Gastrocnemius medialis (tissue), 4 donors: ENCODE measurements around the gene C14orf180. TPM values are rescaled to one million over a fixed set of nuclear protein-coding genes. Genes with fewer than 3 reads are reported as not detected.

Experiments
- ATAC-seq, 2 donors: fragments of 150-250 bp; one replicate each; pipeline ENCODE4 v1.9.1; 2016
- DNase-seq, 2 donors: peaks; one replicate each; pipeline ENCODE4 v3.0.0-alpha.2; 2019
- H3K27ac ChIP-seq, 4 donors: fragments of 200-600 bp; sonication (generic); 1 replicate in 1 of 4; 2 replicates in 3 of 4; pipeline ENCODE4 v1.5.1; 2016 to 2018; ENCODE audit warnings: mild to moderate bottlenecking in 2 of 4, moderate library complexity in 1 of 4
- H3K27me3 ChIP-seq, 3 donors: fragments of 200-600 bp; sonication (generic) in 2 of 3; 1 replicate in 1 of 3; 2 replicates in 2 of 3; pipeline versions ENCODE4 v1.5.1 to v1.6.0; 2016 to 2019; ENCODE audit warnings: mild to moderate bottlenecking in 1 of 3, moderate library complexity in 1 of 3
- H3K36me3 ChIP-seq, 2 donors: fragments of 200-600 bp; sonication (generic) in 1 of 2; one replicate each; pipeline ENCODE4 v1.5.1; 2017 to 2018
- H3K4me1 ChIP-seq, 2 donors: fragments of 200-600 bp; sonication (generic) in 1 of 2; one replicate each; pipeline ENCODE4 v1.5.1; 2016 to 2017; ENCODE audit warnings: mild to moderate bottlenecking in 2 of 2
- H3K4me3 ChIP-seq, 4 donors: fragments of 200-600 bp; sonication (generic) in 3 of 4; 1 replicate in 1 of 4; 2 replicates in 3 of 4; pipeline ENCODE4 v1.5.1; 2016 to 2019; ENCODE audit warnings: mild to moderate bottlenecking in 2 of 4
- H3K9me3 ChIP-seq, 3 donors: fragments of 200-600 bp; sonication (generic) in 2 of 3; 1 replicate in 1 of 3; 2 replicates in 2 of 3; pipeline ENCODE4 v1.5.1; 2016 to 2019
- POLR2A ChIP-seq, 2 donors: fragments of 450-650 bp; IDR thresholded peaks; one replicate each; pipeline ENCODE4 v1.6.1; 2017; ENCODE audit warnings: antibody characterized with exemption in 2 of 2, mild to moderate bottlenecking in 2 of 2, moderate library complexity in 2 of 2
- in situ Hi-C, 4 donors: fragments of 200-750 bp; cut with MboI; loops; one replicate each; pipeline versions ENCODE4 v1.15.0 to v1.8.0; 2017; ENCODE audit warnings: low sequenced_read_pairs in 4 of 4
- intact Hi-C: fragments of 100-400 bp; cut with DNase I; formaldehyde crosslinking; loops from one replicate; pipeline ENCODE4 v1.15.1; 2023; ENCODE audit warnings: low total_unique reads
- total RNA-seq, 4 donors: library from RNA; depleted of rRNA; stranded (reverse); fragments of >200 nt; gene quantifications; one replicate each; pipeline versions ENCODE4 v1.1.0 to v1.2.3, GENCODE V29; 2016
- TF ChIP-seq, protein P1 (sequence below), 5 experiments: fragments of 450-650 bp in 3 of 5; fragments of 200-600 bp in 2 of 5; sonication (generic) in 2 of 5; IDR thresholded peaks in 4 of 5; conservative IDR thresholded peaks in 1 of 5; 1 replicate in 4 of 5; 2 replicates in 1 of 5; pipeline ENCODE4 v1.5.1; 2016 to 2019; ENCODE audit warnings: antibody characterized with exemption in 5 of 5, mild to moderate bottlenecking in 3 of 5, moderate library complexity in 3 of 5

Gene C14orf180
- total RNA-seq, 4 donors from 2014 or later: 0.16 to 1.5 (median 0.25) TPM

DNA sequence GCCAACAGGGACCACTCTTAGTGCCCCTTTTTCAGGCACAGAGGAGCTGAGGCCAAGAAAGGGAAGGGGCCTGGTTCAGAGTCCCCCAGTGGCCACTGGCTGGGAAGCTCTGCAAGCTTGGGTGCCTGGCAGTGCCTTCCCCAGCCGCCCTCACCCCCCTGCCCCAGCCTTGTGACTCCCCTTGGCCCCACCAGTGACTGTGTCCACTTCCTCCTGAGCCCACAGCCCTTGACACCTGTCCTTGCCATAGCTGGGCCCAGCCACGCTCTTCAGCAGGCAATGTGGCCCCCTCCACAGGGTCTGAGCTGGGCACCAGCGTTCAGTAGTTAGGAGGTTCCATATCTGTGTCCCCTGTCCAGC, 19.0 kb upstream of the C14orf180 start:
- Histone ChIP-seq H3K4me1 (no peaks in the 10 kb centered on the region), H3K36me3 (no peaks in the 10 kb centered on the region), H3K27ac (no peak overlapping the region), H3K9me3 (no peaks in the 10 kb centered on the region), H3K4me3 (no peak overlapping the region), H3K27me3 (peaks cover 0 to 7% (median 5%) of the 10 kb centered on the region in 3 donors)
- DNase-seq: no peak
- ATAC-seq: no peak
- no peak for TF ChIP-seq POLR2A (IDR thresholded peaks at IDR 0.05)
- TF ChIP-seq, protein P1, sequence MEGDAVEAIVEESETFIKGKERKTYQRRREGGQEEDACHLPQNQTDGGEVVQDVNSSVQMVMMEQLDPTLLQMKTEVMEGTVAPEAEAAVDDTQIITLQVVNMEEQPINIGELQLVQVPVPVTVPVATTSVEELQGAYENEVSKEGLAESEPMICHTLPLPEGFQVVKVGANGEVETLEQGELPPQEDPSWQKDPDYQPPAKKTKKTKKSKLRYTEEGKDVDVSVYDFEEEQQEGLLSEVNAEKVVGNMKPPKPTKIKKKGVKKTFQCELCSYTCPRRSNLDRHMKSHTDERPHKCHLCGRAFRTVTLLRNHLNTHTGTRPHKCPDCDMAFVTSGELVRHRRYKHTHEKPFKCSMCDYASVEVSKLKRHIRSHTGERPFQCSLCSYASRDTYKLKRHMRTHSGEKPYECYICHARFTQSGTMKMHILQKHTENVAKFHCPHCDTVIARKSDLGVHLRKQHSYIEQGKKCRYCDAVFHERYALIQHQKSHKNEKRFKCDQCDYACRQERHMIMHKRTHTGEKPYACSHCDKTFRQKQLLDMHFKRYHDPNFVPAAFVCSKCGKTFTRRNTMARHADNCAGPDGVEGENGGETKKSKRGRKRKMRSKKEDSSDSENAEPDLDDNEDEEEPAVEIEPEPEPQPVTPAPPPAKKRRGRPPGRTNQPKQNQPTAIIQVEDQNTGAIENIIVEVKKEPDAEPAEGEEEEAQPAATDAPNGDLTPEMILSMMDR (IDR thresholded peaks at IDR 0.05 in 4 of 5, conservative IDR thresholded peaks at IDR 0.05 in 1 of 5): no peak
- in situ Hi-C loops (loop anchor here in 3 of 4 donors (25.0 kb wide), 1 partner anchor 423 kb away; the partner anchor contains the start of gene KIF26A (in 3 of the 3)), intact Hi-C loops (loop anchor here (5.0 kb wide), 1 partner anchor 483 kb away; no protein-coding TSS in a partner anchor)

DNA sequence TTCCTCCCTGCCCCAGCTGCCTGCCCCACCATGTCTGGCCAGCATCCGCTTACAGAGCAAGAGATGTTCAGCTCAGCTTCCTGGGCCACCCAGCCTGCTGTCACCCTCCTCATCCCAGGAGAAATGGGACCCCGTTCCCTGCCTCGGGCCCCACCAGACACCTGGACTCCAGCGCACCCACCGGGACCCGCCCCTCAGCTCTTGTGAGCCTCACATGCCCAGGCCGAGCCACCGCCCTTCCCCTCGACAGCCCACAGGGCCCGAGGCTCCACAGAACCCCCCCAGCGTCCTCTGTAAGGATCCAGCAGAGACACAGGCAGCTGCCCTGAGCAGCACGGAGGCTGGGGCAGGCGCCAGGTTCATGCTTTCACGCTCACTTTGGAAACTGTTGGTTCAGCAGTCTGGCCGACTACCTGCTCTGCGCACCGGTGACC, 18.4 kb upstream of the C14orf180 start:
- no peaks in the 10 kb centered on the region for H3K9me3 ChIP-seq
- DNase-seq (no peak), ATAC-seq (no peak)
- H3K27me3 ChIP-seq: peaks cover 0 to 9% (median 5%) of the 10 kb centered on the region in 3 donors
- no peaks in the 10 kb centered on the region for H3K36me3 ChIP-seq
- no peaks in the 10 kb centered on the region for H3K4me1 ChIP-seq
- no peak overlapping the region for H3K4me3 ChIP-seq
- in situ Hi-C loops: loop anchor here in 3 of 4 donors (25.0 kb wide), 1 partner anchor 424 kb away; the partner anchor contains the start of gene KIF26A (in 3 of the 3)
- TF ChIP-seq POLR2A (IDR thresholded peaks at IDR 0.05): no peak
- TF ChIP-seq, protein P1 (IDR thresholded peaks at IDR 0.05 in 4 of 5, conservative IDR thresholded peaks at IDR 0.05 in 1 of 5): no peak
- no peak overlapping the region for H3K27ac ChIP-seq
- intact Hi-C loops: loop anchor here (5.0 kb wide), 1 partner anchor 484 kb away; no protein-coding TSS in a partner anchor

DNA sequence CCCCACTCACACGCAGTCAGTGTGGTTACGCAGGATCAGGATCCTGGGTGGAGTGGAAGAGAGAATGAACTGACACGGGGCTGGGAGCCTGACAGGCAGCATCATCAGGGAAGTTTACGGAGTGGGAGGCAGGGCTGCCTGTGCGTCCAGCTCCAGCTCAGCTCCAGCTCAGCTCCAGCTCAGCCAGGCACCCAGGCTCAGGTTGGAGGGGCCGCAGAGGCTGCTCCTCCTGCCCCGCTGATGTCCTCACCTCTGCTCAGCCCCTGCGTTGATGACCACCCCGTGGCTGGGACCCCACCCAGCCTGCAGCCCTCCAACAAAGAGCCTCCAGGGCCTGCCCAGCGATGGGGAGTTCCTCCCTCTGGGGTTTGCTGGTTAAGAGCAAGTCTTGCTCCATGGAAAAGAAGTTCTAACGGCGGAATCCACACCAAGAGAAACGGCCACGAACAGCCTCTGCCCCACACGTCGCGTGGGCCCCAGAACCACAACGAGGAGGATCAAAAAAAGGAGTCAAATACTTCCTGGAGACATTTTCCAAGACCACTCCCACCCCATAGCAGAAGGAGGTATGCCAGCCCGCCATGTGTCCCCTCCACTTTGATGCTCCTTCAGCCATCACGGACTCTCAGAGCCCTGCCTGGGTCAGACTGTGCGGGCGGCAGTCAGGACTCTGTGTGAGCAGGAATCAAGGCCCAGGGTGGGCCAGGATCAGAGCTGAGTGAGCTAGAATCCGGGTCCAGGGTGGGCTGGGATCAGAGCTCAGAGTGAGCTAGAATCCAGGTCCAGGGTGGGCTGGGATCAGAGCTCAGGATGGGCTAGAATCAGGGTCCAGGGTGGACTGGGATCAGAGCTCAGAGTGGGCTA, 17.7 kb upstream of the C14orf180 start:
- TF ChIP-seq, protein P1 (IDR thresholded peaks at IDR 0.05 in 4 of 5, conservative IDR thresholded peaks at IDR 0.05 in 1 of 5): no peak
- no peak for TF ChIP-seq POLR2A (IDR thresholded peaks at IDR 0.05)
- Histone ChIP-seq H3K4me3 (no peak overlapping the region), H3K27ac (no peak overlapping the region), H3K4me1 (no peaks in the 10 kb centered on the region), H3K27me3 (peaks cover 0 to 12% (median 5%) of the 10 kb centered on the region in 3 donors), H3K9me3 (no peaks in the 10 kb centered on the region), H3K36me3 (no peaks in the 10 kb centered on the region)
- DNase-seq (no peak), ATAC-seq (no peak)
- in situ Hi-C loops (loop anchor here in 3 of 4 donors (25.0 kb wide), 1 partner anchor 425 kb away; the partner anchor contains the start of gene KIF26A (in 3 of the 3)), intact Hi-C loops (loop anchor here (5.0 kb wide), 1 partner anchor 485 kb away; no protein-coding TSS in a partner anchor)

DNA sequence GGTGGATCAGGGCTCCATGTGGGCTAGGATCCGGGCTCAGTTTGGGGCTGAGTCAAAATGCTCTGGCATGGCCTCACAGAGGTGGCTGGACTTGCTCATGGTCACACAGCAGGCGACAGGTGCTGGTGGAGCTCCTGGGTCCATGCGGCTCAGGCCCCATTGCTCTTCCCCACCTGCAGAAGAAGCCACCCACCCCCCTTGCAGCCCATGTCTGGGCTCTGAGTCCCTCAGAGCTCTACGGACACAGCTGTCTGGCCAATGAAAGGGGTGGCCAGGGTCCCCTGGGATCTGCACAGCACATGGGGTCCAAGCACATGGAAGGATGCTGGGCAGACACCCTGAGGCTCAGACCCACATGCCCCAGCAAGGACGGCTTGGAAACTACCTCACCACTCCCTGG, 17.0 kb upstream of the C14orf180 start:
- ATAC-seq (no peak), DNase-seq (no peak)
- Histone ChIP-seq H3K27ac (no peak overlapping the region), H3K27me3 (peaks cover 0 to 17% (median 5%) of the 10 kb centered on the region in 3 donors), H3K9me3 (no peaks in the 10 kb centered on the region), H3K36me3 (no peaks in the 10 kb centered on the region), H3K4me3 (no peak overlapping the region), H3K4me1 (no peaks in the 10 kb centered on the region)
- intact Hi-C loops: loop anchor here (5.0 kb wide), 1 partner anchor 485 kb away; no protein-coding TSS in a partner anchor
- in situ Hi-C loops: loop anchor here in 3 of 4 donors (25.0 kb wide), 1 partner anchor 425 kb away; the partner anchor contains the start of gene KIF26A (in 3 of the 3)
- TF ChIP-seq, protein P1 (IDR thresholded peaks at IDR 0.05 in 4 of 5, conservative IDR thresholded peaks at IDR 0.05 in 1 of 5): no peak
- TF ChIP-seq POLR2A (IDR thresholded peaks at IDR 0.05): no peak
